ENCODE data around the gene SLC9C2.

GRCh38 chr1:173507205-173507846, 95.5 kb downstream of the SLC9C2 start:
- TF ChIP-seq CTCF (IDR thresholded peaks at IDR 0.05) = no peak
- no peak for TF ChIP-seq EP300 (IDR thresholded peaks at IDR 0.05)
- peak; percentile 29 for TF ChIP-seq POLR2AphosphoS5 (IDR thresholded peaks at IDR 0.05)
- TF ChIP-seq POLR2A (IDR thresholded peaks at IDR 0.05) = no peak

Data from gastroesophageal sphincter (tissue), 3 donors.